AML-193 (cell line): ENCODE measurements around the gene NELL2.

Experiments used
- DNase-seq, 2 experiments: peaks; one replicate each; lab custom pipeline; 2025; lab: John Stamatoyannopoulos, UW

Gene NELL2

GRCh38 chr12:44618946-44619345, 257.2 kb downstream of the NELL2 start:
- no peak for DNase-seq

DNA sequence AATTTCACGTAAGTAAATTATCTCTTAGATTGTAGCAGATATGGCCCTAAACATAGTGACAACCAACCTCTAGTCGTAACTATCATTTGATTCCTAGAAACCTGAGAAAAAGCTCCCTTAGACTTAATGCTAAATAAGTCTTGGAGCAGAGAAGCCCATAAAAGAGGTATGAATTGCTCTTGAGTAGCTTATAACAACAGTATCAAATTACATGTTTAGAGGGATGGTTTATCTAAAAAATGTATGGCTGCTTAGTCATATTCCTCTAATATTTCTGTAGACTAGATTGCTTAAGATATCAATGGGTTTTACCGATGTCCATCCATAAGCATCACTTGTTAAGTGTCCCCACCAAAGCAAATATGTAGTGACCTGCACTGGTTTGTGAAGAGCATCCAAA, 259.7 kb downstream of the NELL2 start:
- no peak for DNase-seq

DNA sequence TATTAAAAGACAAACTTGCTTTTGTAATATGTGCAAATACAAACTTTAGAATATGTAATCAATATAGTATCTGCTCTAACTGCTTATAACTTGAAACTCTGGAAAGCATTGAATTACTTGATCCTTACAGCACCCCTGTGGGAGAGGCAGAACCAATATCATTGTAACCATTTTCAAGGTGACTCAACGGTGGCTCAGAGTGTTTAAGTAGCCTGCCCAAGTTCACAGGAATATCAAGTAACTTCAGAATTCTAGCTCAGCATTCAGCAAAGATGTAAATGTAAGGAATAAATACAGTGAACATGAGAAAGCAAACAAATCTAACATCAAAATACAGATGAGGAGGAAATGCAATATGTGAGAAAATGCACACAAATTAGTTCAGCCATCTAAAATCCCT, 264.6 kb downstream of the NELL2 start:
- DNase-seq = no peak

DNA sequence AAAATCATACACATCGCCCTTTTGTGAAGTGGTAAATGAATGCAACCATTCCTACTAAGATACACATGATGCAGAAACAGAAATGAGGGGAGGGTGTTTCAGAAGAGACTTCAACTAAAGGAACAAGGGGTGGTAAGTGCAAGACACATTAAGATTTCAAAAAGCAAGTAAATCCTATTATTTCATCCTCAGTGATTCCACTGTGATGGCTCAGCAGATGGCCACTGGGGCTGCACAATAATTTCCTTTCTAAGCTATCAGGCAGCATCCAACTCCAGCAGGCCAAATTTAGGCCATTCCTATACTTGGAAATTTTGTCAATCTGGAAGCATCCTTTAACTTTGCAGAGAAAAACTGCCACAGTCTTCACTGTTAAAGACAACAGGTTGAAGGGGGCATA, 272.4 kb downstream of the NELL2 start:
- no peak for DNase-seq

DNA sequence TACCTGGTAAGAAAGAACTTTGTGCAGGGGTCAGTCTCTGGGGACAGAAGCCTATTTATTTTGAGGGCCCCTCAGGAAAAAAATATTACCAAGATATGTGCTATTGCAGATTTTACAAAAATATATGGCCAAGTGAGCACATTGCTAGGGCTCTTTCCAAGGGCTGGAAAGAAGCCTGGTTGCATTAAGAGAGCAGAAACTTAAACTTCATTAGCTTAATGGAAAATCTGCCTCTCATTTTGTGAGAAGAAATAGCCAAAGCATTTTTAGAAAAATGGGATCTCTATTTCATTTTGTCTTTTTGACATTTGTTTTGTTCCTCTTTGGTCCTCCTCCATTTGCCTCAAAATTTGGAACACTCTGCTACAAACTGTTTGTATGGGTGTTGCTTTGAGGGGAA, 283.5 kb downstream of the NELL2 start:
- DNase-seq = no peak

GRCh38 chr12:44589697-44590096, 286.4 kb downstream of the NELL2 start:
- DNase-seq = no peak

DNA sequence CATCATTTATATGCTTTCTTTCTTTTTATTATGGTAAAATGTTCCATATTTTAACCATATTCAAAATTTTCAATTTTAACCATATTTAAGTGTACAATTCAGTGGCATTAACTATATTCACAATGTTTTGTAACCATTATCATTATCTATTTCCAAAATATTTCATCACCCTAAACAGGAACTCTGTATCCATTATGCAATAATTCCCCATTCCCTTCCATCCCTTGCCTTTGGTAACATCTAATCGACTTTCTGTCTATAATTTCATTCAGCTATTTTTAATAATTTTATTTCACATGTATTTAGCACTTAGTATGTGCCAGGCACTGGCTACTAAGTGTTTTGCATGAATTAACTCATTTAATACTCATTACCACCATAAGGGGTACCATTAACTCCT, 287.5 kb downstream of the NELL2 start:
- DNase-seq = no peak

DNA sequence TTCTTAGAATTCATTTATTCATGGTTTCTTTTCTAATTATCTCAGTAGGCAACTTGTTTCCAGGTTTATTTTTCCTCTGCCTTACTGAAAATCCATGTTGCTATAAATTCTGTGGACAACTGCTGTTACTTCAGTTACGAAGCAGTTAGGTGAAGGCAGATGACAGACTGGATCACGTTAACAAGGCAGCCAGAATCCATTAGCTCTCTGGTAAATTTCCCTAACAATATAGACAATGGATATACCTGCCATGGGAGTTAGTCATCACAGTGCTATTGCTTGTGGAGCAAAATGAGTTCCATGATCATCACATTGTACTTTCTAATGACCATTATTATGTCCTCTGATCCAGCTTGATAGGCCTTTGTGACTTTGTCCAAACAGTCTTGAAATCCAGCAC, 291.5 kb downstream of the NELL2 start:
- no peak for DNase-seq

- no peak for DNase-seq
Observed at GRCh38 chr12:44582521-44582920, 293.6 kb downstream of the NELL2 start.

- DNase-seq = no peak
Observed at GRCh38 chr12:44581642-44582242, 294.4 kb downstream of the NELL2 start.

DNA sequence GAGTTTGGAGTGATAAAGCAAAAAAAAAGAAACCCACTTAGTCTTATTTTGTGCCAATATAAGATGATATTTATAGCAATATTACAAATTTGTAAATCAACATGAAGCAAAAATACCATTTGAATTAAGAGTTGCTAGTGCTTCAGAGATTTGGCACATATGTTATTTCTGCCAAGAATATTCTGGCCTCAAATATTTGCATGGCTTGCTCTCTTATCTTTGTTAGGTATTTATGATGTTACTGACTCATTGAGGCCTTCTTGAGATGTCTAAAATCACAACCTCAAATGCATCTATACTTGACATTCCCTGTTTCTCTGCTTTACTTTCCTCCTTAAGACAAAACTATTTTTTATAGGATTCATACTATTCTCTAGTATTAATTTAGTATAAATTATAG, 301.5 kb downstream of the NELL2 start:
- DNase-seq = no peak

GRCh38 chr12:44573723-44574122, 302.4 kb downstream of the NELL2 start:
- DNase-seq = no peak

GRCh38 chr12:44571006-44571550, 305.0 kb downstream of the NELL2 start:
- no peak for DNase-seq

DNA sequence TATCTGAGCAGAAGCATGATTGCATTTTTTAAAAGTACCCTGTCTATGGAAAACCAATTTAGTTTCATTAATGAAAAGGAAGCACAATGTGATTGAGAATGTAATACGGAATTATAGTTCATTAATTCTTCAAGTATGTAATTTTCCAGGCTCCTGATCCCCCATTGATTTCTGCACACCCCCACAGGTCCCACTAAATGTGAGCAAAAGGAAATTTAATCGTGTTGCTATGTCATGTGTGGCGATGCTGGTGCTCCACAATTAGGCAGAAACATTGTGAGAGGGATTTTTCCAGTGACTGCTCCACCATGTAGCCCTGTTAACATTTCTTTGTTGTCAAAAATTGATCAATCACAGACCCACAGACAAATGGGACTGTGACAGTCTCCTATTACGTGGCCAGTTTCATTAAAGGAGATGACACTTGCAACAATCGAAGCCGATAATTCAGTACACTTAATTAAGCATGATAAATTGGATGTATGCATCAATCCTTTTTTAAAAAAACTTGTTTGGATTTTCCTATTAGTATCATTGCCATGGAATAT, 306.0 kb downstream of the NELL2 start:
- no peak for DNase-seq

DNA sequence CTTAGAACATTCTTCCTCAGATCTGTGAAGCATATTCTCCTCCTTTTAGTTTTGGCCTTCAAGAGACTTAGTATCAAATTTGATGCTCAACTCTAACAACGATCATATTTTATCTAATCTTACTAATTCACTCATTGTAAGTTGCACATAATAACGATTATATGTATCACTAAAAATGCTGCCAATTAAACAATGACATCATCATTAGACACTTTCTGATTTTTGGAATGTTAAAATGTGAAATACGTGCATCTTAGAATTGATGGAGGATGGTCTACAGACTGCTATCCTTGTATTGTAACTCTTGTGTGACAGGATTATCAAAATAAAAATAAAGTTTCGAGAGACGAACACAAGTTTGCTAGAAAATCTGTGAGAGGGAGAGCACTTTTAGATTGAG, 311.0 kb downstream of the NELL2 start:
- no peak for DNase-seq

GRCh38 chr12:44563486-44563885, 312.6 kb downstream of the NELL2 start:
- DNase-seq = no peak

- no peak for DNase-seq
Observed at GRCh38 chr12:44558340-44559100, 317.6 kb downstream of the NELL2 start.

DNA sequence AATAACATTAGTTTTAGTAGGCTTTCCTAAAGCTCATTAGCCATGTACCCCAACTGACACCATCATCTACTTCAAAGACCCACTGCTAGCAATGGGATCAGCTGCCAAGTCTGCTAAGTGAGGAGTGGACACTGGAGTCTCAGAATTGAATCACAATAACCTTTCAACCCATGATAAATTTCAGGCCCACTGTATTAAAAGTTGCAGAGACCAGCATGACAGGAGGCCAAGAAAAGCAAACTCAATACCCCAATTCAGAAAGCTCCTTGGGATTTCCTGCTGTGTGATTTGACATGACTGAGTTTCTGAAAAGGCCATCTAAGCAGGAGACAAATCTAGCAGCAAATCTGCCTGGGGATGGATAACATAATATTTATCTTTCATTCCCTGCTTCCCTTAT, 320.7 kb downstream of the NELL2 start:
- DNase-seq = no peak

DNA sequence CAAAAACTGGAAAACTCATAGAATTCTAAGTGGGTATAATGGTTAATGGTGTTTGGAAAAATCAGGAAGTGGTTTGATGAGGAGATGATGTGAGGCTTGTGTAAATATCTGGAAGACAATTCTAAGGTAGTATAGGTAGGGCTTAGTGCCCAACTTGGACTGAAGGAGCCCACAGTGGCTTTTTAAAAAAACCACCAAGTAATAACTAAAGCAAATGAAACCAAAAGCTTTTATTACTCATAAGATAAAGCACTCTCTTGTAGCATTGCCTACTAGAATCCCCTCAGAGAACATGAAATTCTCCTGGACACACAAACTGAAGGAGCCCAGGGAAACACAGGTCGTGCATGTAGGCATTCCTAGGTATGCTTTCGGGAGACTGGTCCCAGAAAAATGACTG, 324.5 kb downstream of the NELL2 start:
- DNase-seq = no peak

- DNase-seq = no peak
Observed at GRCh38 chr12:44550377-44550776, 325.7 kb downstream of the NELL2 start.

GRCh38 chr12:44546060-44546459, 330.1 kb downstream of the NELL2 start:
- DNase-seq = no peak

GRCh38 chr12:44544018-44544417, 332.1 kb downstream of the NELL2 start:
- no peak for DNase-seq

GRCh38 chr12:44542716-44543115, 333.4 kb downstream of the NELL2 start:
- DNase-seq = no peak
